A549 treated with CpdA at 1 μM for 4 hours (cell line): ENCODE data around the gene MANSC4. TPM values are rescaled to one million over a fixed set of nuclear protein-coding genes. Genes with fewer than 3 reads are reported as not detected.

Experiments
- total RNA-seq: library from RNA; stranded (reverse); fragments of 200-300 nt; extraction: Qiagen RNA extraction; gene quantifications from 5 replicates; pipeline ENCODE4 v1.2.3, GENCODE V29; 2022; ENCODE audit warnings: low read depth

MANSC4 gene
- total RNA-seq: 0.07 to 0.13 TPM in 2 of 5 replicates, not detected in the others

GRCh38 chr12:27779920-27780611 is at the start of gene MANSC4, which contains the start of gene KLHL42:
Gene MANSC4, minus strand, starts transcription at chr12:27780236. Its CDS starts 8,960 bp downstream, at chr12:27771276.
Gene KLHL42, plus strand, starts transcription at chr12:27780233. Its CDS starts 98 bp downstream, at chr12:27780331.

Other genes with a start within 250 kb of the MANSC4 start
- gene REP15, start 83.8 kb downstream of the MANSC4 start, total RNA-seq: 0.28 to 0.97 TPM (median 0.48 TPM) in 5 replicates
- 94.6 to 108 TPM (median 96.7 TPM) in 5 replicates for gene MRPS35, start 69.4 kb downstream of the MANSC4 start, total RNA-seq
- 14.2 to 18.7 TPM (median 16.7 TPM) in 5 replicates for gene KLHL42, start within 50 bp of the MANSC4 start, total RNA-seq
- 35.4 to 41.5 TPM (median 39.0 TPM) in 5 replicates for gene PTHLH, start 192.5 kb upstream of the MANSC4 start, total RNA-seq